ELR (cell line): ENCODE results near the gene CRYBG1.
A peak's percentile ranks its signal among the peaks of the same experiment; 100 is the strongest.

Source experiments
- DNase-seq: peaks from one replicate; pipeline ENCODE4 v3.0.0-alpha.2; 2015; ENCODE audit warnings: low read depth

The CRYBG1 gene

DNA sequence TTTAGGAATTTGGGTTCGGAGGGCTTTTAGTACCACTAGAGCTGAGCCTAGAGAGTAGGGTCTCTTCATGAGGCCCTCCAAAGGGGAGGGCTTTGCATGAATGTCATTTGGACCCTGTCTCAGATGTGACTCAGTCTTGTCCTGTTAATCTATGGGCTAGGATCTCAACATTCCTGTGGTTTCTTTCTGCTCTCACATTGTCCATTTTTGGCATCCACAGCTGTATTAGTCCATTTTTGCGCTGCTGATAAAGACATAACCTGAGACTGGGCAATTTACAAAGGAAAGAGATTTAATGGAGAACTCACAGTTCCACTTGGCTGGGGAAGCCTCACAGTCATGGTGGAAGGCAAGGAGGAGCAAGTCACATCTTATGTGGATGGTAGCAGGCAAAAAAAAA lies 61.0 kb downstream of the CRYBG1 start:
- peak; percentile 39 for DNase-seq

DNA sequence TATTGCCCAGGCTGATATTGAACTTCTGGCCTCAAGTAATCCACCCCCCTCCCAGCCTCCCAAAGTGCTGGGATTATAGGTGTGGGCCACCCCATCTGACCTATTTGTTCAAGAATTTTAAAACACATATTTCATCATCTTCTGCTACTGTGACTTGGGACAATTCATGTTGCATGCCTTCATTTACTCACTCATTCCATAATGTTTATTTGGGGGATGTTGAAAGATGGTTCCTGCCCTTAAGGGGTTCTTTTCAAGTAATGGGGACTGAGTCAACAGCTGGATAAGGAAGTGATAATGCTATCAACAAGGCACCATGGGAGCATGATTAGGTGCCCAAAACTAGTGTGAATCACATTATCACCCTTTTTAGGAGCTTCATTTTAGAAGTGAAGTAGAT lies 62.0 kb downstream of the CRYBG1 start:
- peak; percentile 26 for DNase-seq

DNA sequence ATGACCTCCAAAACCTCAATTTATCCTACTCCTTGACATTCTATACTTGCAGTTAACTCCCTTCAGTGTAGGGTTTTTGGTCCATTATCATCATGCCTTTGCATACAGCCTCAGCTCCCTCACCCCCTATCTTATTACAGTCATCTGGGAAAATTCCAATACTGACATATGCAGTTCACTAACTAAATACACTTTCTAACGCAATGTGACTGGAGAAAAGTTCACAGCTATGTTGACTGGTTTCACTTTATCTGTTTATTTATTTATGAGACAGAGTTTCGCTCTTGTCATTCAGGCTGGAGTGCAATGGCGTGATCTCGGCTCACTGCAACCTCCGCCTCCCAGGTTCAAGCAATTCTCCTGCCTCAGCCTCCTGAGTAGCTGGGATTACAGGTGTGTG lies 64.9 kb downstream of the CRYBG1 start:
- DNase-seq, result no peak

DNA sequence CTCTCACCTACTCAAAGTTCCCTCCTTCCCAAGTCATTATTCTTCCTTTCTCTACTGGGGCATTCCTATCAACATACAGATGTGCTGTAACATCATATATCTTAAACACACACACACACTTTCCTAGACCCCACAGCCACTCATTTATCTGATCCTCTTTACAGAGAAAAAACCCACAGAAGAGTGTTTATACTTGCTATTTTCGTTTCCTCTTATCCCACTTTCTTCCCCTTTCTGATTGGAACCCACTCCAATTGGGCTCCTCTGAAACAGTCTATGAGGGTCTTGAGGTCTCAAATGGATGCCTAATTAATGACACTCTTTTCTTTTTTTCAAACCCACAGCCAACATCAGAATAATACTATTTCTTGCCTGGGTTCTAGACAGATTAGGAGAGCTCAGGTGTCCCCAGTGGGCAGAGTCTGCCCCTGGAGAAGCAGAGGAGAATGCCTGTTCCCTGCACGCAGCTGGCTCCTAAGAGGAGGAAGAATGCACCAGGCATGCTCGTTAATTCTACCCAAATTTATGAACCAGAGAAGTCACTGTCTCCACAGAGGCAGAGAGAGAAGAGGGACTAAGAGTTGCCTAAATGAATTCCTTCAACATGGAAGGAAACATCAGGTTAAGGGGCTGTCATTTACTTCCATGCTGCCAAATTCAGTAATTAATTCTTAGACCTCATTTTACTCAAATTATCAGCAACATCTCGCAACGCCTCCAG lies 65.9 kb downstream of the CRYBG1 start:
- DNase-seq, result no peak

DNA sequence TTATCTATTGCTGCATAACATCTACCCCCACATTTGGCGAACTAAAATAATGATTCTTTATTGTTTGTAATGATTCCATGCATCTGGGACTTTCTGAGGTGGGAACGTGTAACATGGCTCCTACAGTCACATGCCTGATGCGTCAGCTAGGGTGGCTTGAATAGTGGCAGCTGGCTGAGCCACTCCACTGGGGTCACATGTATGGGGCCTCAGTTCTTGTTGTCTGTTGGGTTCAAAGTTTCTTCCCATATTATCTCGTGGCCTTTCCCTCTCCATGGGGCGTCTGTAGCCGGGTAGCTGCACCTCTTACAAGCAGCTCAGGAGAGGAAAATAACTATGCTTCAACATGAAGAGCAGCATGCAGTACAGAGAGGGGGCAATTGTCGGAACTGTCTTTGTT lies 69.9 kb downstream of the CRYBG1 start:
- no peak for DNase-seq

DNA sequence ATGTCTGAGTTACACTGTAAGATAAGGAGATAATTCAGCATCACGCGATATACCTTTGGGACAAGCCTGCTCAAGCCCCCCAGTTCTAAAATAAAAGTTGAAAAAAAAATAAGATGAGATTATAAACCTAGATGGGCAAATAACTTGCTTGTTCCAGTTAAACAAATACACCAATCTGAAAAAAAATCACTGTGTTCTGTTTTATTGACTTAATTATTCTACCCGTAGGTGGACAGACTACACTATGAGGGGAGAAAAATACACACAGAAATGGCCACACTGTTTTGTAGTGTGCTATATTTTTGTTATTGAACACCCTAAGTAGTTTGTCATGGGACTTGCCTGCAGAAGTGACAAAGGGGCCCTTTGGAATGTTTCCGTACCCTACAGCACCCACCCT lies 70.9 kb downstream of the CRYBG1 start:
- no peak for DNase-seq

DNA sequence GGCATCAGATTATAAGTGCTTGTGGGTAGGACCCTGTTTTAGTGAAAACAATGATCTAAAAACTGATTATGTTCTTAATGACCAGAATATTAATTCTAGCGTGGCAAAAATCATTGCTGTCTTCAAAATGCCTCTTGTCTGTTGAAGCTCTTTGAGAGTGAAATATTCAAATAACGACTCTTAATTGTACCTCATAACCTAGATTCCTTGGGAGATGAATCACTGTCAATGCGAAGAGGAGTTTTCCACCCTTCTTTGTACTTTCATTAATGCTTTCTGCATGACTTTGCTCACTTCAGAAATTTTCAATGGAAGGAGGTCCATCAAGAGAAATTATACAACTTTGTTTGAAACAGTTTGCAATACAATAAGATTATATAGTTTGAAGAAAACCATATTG lies 71.5 kb downstream of the CRYBG1 start:
- DNase-seq, result peak; percentile 29

DNA sequence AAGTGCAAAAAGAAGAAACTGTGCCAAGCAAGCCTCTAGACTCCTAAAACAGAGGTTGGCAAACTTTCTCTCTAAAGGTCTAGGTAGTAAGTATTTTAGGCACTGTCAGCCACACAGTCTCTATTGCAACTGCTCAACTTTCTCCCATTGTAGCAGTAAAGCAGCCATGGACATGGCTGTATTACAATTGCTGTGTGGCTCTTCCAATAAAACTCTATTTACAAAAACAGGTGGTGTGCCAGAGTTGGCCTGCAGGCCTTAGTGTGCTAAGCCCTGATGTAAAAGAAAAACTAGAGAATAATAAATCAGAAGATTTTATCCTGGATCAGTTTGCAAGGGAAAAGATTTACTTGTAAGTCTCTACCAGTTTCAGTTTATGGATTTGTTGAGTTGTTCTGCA lies 74.0 kb downstream of the CRYBG1 start:
- DNase-seq, result no peak

DNA sequence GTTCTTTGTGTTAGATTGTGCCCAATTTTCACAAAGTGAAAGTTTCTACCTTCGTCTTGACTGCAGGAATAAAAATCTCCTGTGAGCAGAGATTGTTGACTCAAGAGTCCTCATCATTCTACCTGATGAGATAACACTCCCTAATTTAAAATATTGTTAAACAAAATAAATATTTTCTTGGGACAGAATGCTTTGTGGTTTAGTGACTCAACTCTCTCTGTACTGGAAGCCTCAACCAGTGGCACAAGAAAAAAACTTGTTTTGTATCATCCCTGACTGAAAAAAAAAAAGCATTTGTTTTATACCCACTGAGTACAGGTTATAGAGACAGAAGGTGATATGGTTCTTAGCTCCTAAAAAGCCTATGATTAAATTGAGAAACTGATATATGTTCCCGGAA lies 78.9 kb downstream of the CRYBG1 start:
- peak; percentile 55 for DNase-seq

DNA sequence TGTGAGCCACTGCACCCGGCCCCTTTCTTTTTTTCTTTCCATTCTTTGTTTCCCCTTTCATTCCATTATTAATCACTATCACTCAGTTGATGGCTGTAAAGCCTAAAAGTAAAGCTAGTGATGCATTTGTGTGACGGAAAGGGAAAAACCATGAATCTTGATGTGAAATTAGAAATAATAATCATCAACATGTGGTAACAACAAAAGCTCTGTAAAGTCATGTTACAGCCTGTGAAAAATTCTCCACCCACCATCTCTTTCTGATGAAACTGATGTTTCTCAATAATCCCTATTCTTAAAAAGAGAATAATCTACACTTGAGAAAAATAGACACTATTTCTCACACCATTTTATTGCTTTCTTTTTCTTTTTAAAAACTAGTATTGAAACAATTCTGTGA lies 80.0 kb downstream of the CRYBG1 start:
- DNase-seq, result no peak

DNA sequence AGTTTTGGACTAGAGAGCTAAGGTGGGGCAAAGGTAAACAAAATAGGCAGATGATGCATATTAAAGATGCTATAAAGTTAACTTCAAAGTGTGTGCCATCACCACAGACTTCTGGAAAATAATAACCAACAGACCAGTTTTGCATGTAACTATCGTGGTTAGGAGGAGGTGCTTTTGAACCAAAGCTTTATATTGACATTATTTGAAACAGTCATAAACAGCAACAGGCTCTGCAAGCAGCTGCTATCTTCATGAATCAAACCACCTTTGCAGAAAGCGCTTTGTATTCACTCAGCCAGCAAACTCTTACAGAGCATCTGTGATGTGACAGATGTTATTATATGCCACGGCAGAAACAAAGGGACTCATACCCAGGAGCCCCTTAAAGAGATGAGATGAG lies 81.9 kb downstream of the CRYBG1 start:
- no peak for DNase-seq

DNA sequence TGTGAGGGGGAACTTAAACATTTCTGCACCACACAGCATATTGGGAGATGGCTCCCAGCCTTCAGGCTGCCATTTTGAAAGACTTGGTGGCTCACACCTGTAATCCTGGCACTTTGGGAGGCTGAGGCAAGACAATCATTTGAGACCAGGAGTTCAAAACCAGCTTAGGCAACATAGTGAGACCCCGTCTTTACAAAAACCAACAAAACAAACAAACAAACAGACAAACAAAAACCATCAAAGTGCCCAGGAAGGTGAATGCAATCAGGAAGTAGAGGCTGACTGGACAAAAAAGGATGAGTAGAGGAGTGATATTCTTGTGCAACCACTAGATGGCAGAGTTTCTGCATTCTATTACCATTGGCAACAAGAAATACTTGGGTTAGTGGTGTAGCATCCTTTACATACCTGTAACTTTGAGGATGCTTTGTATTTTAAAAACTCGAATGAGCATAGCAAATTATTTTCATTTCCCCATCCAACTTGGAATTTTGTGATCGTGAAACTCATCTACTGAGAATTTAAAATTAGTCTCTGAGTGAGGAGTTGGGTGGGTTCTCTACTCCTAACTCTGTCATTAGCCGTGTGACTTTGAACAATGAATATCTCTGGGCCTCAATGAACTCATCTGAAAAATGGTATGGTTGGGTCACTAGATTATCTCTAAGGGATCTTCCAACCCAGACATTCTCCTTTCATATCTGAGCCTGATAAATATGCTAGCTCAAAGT lies 84.4 kb downstream of the CRYBG1 start:
- peak; percentile 80 for DNase-seq

DNA sequence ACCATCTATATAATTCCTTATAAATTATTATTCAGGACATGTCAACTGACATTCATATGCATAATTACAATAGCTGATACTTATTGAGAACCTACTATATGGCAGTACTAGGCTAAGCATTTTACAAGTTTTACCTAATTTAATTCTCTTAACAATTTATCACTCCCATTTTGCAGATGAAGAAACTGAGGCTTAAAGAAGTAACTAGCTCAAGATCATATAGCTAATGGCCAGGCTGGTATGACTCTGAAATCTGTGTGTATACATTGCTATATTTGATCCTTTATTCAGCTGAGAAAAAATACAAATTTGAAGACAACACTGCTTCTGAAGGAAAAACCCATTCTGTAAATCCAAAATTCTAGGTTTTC lies 85.0 kb downstream of the CRYBG1 start:
- DNase-seq, result no peak

DNA sequence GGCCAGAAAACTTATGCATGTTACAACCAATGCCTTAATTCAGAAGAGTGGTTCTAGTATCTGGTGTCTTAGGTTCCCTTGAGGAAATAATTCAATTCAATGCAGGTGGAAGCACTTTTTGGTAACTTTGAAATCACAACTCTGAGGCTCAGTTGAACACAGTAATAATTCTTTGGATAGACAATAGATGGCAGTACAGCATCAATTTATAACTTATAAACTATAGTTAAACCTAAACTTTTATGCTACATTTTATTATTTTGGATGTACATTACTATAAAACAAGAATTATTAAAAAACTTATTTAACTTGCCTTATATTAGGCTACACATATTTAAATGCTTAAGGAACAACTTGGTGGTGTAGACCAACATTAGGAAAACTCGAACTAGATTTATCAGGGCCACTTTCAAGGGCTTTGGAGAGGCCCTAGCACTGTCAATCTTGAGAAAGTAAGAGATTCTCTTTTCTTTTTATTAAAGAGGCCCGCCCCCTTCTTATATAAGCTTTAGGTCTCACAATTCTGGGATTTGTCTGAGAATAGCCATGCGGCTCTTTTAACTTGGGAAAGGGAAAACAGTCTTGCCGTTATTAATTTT lies 85.9 kb downstream of the CRYBG1 start:
- DNase-seq, result peak; percentile 49

DNA sequence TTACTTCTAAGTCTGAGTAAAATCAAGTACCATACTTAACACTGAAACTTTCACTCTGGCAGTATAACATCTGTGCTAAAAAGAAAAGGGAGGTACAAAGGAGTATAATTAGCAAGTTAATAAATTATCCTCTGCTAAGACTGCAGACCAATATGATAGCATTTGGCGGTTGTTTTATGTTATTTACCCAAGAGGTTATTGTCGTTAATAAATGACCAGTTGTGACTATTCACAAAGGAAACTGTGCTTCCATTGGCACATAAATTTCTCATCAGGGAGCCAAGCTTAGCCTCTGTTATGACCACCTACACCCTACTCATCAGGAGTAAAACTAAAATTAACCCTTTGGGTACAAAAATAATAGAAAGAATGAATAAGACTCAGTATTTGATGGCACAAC lies 86.5 kb downstream of the CRYBG1 start:
- DNase-seq, result no peak

DNA sequence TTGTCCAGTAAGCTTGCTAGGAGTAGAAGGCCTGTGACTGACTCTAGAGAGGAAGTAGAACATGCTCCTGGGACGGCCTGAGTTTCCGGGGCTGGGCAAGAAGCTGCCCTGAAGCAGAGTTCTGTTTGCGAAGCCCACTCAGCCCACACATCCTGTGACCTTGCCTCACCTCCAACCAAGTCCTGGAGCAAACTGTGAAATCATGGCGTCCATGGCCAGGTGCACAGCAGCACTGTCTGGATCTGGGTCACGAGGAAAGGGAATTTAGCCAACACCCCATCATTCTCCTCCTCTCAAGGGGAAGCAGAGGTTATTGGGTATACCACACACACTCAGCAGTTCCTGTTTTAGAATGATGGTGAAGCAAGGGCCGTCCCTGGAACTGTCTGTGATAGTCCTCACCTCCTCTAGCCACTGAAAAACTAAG lies 87.5 kb downstream of the CRYBG1 start:
- no peak for DNase-seq

DNA sequence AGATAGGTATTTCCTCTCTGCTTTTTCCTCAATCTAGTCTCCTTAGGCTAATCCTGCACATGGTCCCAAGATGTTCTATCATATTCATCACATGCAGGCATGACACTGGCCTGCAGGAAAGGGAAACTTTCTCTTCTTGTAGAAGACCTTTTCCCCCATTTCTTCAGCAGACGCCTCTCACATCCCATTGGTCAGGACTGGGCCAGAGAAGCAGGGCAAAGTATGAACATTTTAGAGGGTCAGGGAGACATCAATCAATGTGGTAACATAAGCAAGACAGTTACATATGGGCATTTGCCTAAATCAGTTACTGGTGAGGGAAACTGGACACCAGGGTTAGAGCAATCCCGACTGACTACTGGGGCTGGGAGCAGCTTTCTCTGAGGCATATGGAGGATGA lies 90.1 kb downstream of the CRYBG1 start:
- DNase-seq, result no peak

DNA sequence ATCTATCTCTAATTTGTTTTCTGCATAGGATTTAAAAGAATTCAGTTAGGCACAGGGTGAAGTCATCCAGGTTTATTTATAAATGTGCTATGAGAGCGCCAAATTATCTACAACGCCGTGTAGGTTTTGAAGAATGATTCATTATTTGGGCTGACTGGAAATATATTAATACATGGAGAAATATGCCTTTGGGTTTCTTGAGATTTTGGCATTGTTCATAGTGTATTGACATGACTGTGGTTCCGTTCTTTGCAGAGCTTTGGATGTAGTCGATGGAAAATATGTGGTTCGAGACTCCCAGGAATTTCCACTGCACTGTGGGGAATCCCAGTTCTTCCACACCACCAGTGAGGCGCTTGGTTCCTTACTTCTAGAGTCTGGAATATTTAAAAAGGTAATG lies 90.9 kb downstream of the CRYBG1 start:
- no peak for DNase-seq

DNA sequence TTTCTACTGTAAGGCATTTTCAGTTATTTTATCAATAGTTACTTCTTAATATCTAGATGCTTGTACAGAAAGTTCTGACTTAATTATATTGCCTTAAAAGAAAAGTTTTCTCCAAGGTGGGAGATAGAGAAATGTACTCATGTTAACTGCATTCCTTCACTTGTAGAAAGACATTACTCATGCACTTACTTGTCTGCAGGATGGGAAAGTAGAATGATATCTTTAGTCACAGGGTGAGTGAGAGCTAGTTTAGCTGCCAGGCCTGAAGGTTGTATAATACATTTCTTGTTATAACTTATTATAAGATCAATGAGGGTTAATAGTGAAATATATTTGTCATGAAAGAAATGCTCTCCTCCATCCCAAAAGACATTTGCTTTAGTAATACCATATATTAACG lies 92.1 kb downstream of the CRYBG1 start:
- DNase-seq, result peak; percentile 37

DNA sequence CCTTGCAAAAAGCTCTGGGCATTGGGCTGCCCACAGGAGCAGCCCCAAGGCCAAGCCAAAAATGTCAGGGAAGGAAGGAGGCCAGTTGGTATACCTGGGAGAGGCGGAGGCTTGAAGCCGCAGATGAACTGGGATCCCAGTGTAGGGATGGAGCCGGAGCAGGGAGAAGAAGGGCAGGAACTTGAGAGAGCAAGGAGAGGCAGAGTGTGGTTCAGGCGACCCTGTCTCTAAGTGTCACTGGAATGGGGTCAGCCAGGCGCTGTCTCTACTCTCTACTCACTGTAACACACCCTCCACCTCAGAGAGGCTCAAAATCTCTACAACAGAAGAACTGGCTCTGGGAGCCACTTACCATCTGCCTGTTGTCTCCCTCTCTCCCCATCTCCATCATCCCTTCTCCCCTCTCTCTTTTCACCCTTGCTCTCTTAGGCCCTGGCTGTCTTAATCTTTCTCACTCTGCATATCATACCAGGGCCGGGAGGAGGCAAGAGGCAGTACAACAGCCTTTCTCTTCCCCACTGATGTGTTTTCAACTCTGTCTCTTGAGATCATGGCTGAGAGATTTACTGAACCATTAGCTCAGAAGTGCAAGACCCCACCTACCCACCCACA lies 93.3 kb downstream of the CRYBG1 start:
- no peak for DNase-seq

DNA sequence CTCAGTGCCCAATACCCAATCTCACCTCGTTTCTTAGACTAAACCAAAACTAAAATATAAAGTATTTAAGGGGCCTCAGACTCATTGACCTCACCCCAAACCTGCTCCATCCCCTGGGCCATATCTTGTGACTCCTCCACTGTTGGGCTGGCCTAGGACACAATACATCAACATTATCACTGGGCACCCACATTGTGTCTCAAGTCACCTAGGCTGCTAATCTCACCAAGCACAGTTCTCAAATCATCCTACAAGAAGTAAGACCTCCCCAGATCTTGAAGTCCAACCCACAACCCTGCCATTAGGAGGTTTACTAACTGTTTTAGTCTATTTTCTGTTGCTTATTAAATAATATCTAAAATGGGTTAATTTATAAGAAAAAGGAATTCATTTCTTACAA lies 96.2 kb downstream of the CRYBG1 start:
- DNase-seq, result no peak

DNA sequence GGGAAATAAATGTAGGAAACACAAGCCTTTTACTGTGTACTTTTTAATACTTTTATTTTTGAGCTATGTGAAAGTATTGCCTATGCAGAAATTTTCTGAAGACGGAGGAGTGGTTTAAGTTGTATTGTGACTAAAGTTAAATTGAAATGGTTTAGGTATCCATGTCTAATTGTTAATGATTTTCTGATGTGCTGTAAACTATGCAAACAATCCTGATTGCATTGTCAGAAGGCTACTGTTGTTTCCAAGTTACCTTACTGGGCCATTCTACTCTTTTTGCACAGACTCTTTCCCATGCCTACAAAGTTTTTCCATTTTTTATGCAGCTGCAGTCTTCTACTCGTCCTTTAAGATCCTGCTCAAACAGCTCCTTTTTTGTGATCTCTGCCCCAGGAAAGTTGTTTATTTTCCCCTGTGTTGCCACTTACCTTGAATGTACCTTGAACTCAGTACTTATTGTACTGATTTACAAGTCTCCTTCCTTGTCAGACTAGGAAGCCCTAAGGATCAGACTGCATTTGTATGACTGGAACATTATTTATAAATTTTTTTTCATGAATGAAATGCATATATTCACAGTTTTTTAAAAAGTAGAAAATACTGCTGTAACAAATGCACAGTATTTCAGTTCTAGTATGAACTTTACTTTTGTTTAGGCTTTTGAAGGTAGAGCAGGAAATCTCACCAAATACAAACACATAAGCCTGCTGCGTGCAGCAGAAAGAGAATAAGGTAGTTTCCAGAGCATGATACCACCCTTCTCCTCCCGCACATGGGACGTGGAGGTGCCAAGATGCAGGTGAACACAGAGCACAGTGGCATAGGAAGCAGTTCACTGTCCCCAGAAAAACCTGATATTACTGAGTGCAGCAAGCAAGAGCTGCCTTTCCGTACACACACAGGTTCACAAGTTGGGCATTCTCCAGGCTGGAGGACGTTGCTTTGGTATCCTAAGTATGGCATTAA lies 97.8 kb downstream of the CRYBG1 start:
- no peak for DNase-seq
